ENCODE data around the gene BMF. TPM values are rescaled to one million over a fixed set of nuclear protein-coding genes. Genes with fewer than 3 reads are reported as not detected.

The BMF gene
- total RNA-seq, 1 donor from 2014 or later, result 3.2 TPM

DNA sequence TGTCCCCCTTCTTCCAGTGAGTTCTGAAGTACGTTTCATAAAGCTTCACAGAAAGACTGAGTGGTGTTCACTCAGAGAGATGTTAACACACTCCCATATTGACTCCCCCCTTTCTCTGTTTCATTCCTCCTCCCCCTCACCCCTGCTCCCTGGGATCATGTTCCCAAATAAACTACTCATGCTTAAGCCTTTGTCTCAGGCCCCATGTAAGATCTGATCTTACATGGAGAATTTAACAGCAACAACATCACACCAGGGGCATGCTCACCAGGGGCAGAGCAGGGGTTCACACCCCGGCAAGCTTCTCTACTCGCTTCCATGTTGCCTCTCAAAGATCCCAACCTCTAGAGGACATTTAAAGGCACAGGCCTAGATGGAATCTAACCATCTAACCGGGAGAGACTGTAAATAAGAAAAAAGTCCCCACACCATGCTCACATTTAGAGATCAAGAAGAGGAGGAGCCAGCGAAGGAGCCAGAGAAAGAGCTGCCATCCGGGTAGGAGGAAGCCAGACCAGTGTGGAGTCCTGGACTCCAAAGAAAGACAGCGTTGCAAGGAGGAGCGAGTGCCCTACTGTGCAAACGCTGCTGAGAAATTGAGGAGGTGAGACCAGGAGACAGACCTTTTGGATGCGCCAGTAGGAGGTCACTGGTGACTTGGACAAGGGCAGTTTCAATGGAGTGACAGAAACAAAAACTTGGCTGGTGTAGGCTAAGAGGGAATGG, 48.3 kb downstream of the BMF start:
- ATAC-seq (no peak), DNase-seq (ENCODE audit: missing footprints) (no peak)
- intact Hi-C loops (cut with DNase I), result no loop called here

DNA sequence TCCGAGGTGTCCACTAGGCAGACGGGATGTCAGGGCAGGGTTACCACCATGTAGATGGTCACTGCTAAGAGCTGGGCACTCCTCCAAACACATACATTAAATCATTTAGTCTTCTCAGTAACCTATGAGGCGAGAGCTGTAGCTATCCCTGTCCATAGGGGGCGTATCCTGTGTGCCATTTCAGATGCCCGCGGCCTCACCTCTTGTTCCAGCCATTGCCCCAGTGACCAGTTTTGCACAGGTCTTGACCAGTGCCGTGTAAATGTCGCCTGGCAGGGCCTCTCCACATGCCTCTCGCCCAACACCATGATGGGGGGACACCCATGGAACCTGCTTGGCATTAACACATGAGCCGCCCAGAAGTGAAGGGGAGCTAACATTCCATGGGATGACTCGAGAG, 48.9 kb downstream of the BMF start:
- intact Hi-C loops (cut with DNase I), result loop anchor here (5.0 kb wide), 1 partner anchor 42 kb away; no protein-coding TSS in a partner anchor

DNA sequence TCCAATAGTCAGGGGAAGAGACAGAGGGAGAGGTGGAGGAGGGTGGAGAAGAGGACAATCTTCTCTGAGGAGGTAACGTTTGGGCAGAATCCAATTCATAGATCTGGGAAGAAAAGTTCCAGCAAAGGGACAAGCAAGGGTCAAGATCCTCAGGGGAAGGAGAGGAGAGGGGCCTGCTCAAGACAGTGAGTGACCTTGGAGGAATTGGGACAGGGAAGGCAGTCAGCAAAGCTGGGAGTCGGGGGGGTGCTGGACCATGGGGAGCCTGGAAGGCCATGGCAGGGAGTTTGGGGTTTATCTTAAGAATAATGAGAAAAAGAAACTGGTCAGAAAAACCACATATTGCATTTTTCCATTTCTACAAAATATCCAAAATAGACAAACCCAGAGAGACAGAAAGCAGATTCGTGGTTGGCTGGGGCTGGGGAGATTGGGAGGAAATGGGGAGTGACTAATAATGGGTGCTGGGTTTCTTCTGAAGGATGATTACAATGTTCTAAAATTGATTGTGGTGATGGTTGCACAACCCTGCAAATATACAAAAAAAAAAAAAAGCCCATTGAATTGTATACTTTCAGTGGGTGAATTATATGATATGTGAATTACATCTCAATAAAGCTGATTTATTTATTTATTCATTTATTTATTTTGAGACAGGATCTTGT, 50.1 kb downstream of the BMF start:
- intact Hi-C loops (cut with DNase I), result loop anchor here (5.0 kb wide), 1 partner anchor 44 kb away; no protein-coding TSS in a partner anchor
- ATAC-seq (no peak), DNase-seq (ENCODE audit: missing footprints) (no peak)

More for the DNA sequence above, 48.9 kb downstream of the BMF start:
- ATAC-seq (no peak), DNase-seq (ENCODE audit: missing footprints) (no peak)

DNA sequence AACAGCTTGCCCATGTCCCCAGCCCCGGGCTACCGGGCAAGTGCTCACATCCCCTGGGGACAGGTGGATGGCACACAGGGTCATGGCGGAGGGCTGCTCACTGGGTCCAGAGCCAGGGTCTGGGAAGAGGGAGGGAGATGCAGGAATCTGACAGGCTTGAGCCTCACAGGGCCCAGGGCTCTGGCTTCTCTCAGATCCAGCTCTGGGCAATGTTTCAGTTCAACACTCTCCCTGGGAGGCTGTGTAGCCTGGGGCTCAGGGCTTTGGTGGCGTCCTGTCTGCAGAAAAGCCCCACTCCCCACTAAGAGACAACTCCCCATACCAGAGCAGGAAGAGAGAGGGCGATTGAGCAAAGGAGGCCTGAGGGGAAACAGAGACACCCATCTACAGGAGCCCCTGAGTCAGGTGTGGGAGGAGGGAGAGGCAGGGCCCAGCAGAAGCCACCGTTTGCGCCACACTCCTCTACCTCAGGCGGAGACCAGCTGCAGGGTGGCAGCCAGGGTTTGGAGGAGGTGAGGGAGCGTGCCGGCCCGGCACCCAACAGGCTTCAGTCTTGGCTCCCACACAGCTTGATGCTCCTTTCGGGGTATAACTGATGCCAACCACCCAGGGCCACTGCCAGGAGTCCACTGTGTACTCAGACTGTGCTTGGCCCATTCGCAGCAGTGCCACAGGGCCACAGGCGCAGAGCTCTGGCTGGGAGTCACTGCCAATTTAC, 52.9 kb downstream of the BMF start:
- DNase-seq (ENCODE audit: missing footprints) (no peak), ATAC-seq (peak; percentile 91)
- intact Hi-C loops (cut with DNase I), result loop anchor here (5.0 kb wide), 1 partner anchor 47 kb away; no protein-coding TSS in a partner anchor

DNA sequence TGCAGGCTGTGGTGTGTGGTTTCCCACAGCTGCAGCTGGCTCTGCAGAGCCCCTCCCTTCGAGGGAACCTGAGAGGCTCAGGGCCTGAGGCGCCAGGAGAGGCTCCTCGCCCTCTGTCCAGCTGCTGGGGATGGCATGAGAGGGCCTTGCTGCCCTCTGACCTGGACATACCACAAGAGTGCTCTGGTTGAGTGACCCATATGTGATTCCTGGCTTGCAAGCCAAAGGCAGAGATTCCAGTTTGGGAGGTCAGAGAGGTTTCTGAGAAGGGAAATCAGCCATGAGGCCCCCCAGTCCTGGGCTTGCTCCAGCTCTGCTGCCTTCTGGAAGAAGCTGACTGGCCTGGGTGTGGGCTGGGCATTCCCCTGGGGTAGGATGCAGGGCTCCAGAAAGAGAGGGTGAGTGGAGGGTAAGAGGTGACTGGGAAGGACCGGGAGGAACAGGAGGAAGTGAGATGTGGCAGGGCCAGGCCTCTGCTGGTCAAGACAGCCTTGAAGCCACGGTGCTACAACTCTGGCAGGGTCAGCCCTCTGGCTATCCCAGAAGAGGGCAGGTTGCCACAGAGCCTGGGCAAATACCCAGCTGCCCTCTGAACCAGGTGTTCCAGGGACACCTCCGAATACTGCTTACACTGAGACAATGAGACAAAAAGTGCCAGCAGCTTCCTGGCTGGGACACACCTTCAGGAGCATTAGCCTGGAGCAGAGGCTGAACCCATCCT, 53.7 kb downstream of the BMF start:
- DNase-seq (ENCODE audit: missing footprints), result no peak
- peak; percentile 8 for ATAC-seq
- intact Hi-C loops (cut with DNase I), result loop anchor here (5.0 kb wide), 1 partner anchor 47 kb away; no protein-coding TSS in a partner anchor

DNA sequence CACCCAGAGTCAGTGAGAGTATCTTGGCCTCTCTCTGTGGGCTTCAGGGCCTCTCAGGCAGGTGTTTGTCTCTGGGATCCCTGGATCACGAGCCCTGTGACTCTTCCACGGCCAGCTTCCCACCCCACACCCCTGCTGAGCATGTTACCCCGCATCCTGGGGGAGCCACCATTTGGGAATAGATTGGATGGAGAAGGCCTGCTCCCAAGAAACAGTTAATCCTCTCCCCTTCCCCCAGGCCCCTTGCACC, 54.1 kb downstream of the BMF start:
- ATAC-seq (no peak), DNase-seq (ENCODE audit: missing footprints) (no peak)
- intact Hi-C loops (cut with DNase I), result no loop called here

DNA sequence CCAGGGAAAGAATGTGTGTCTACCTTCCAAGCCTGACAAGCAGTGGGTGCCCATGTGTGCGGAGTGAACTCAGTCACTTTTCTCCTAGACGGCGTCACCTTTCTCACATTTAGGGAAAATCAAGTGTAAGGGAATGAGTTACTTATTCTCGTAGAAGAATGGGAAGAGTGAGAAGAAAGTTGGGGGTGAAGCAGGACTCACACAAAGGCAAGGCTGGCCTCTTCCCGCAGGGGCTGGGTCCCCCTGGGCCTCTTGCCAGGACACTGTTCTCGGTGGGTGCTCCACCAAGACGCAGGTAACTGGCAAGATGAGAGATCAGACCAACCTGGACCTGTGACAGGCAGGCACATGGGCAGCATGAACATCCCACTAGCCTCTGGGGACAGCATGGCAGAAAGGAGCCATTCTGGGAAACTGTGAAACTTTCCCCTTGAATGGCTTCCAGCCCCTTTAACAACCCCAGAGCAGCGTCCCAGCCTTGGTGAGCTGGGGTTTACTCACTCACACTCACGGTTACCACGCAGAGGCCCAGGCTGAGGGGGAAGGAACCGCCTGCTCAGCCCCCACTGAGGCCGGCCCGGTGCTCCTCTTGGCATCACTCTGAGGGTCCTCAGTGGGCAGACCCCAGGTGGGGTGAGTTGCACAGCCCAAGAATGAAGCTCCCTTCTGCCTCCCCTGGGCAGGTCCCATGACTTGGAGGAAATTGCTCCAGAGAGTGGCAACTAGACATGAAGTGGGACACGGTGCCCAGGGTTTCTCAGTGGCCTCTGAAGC, 54.7 kb downstream of the BMF start:
- DNase-seq (ENCODE audit: missing footprints), result no peak
- intact Hi-C loops (cut with DNase I), result no loop called here
- ATAC-seq, result no peak

DNA sequence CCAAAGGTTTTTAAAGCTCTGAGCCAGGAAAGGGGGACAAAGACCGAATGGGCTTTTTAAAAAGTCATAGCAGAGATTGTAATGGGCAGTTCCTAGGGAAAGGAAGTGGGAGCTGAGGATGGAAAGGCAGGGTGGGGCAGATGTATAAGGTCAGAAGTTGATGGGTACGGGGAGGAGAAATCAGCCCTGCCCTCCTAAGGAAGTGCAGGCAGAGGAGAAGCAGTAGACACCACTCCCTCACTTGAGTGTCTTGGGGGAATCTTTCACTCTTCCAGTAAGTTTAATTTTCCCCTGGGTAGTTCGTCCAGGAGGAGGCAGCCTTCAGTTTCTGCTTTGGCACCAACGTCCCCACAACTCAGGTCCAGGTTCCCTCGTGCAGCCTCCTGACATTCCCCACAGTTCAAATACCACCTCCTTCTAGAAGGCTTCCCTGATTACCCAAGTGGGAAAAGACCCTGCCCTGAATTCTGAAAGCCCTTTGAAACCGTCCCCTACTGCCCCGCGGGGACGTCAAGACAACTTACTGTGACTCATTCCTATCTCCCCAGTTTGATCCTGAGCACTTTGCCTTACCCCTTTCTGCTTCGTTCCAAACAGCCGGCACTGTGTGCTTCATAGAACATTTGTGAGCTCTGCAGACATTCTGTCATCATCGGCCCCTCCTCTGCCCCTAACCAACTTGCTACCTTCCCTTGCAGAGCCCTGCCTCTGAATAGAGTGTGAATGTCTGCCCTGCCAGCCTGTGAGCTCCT, 55.4 kb downstream of the BMF start:
- intact Hi-C loops (cut with DNase I), result no loop called here
- DNase-seq (ENCODE audit: missing footprints), result no peak

DNA sequence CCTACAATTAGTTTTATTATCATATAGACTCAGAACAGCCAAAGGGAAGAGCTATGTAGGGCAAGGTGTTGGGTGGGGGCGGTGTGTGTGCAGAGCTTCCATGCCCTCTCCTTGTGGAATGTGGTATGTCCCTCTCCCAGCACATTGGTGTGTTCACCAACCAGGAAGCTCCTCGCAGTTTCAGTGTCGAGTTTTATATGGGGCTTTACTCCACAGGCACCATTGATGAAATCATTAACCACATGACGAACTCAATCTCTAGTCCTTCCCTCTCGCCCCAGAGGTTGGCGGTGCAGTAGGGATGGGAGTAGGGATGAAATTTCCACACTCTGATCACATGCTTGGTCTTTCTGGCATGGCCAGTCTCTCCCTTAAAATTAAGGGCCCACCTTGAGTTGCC, 56.1 kb downstream of the BMF start:
- ATAC-seq (no peak), DNase-seq (ENCODE audit: missing footprints) (no peak)
- intact Hi-C loops (cut with DNase I), result no loop called here

More for the DNA sequence above, 55.4 kb downstream of the BMF start:
- no peak for ATAC-seq

DNA sequence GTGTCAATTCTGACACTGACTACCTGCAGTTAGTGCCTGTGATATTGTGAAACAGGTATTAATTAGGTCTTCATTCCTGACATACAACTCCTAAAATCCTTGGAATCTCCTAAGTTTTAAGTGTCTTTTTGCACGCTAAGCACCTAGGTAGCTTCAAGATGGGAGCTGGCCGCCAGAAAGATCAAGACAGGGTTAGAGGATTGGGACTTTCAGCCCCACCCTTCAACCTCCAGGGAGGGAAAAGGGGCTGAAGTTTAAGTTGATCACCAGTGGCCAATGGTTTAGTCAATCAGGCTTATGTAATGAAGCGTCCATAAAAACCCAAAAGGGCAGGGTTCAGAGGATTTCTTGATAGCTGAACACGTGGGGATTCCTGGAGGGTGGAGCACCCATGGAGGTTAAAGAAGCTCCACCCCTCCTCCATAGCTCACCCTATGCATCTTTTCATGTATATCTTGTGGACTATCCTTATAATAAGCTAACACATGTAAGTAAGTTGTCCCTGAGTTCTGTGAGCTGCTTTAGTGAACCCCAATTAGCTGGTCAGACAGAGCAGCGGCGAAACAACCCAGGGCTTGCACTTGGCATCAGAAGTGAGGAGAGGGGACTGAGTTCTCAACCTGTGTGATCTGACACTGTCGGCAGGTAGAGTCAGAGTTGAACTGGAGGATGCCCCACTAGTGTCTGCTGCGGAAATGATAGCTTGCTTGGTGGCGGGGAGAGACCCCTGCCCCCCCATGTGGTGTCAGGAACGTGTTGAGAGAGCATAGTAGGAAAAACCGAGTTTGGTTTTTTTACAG, 56.9 kb downstream of the BMF start:
- no peak for ATAC-seq
- no peak for DNase-seq (ENCODE audit: missing footprints)
- intact Hi-C loops (cut with DNase I), result no loop called here

DNA sequence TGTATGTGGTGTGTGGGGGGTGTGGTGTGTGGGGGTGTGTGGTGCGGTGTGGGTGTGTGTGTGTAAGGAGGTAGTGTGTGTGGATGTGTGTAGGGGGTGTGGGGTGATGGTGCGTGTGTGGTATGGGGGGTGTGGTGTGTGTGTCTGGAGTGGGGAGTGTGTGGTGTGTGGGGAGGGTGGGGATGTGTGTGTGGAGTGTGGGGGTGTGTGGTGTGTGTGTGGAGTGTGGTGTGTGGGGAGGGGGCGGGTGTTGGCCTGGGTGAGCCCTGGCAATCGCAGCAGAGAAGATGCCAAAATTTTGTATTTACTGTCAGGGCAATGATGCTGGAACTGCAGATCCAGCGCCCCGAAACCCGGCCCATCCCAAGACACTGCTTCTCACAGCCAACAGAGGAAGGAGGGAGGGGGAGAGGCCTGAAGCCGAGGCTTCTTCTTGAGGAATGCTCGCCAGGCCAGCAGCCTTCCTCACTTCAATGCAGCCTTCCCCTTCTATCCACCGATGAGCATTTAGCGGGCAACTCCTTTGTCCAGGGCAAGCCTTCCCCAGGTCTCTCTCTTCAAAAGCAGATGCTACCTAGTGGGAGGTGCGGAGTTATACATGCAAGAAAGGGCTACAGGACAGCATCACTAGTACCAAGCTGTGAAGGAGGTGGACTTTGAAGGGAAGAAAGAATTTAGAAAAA, 57.8 kb downstream of the BMF start:
- intact Hi-C loops (cut with DNase I), result no loop called here
- DNase-seq (ENCODE audit: missing footprints), result no peak

DNA sequence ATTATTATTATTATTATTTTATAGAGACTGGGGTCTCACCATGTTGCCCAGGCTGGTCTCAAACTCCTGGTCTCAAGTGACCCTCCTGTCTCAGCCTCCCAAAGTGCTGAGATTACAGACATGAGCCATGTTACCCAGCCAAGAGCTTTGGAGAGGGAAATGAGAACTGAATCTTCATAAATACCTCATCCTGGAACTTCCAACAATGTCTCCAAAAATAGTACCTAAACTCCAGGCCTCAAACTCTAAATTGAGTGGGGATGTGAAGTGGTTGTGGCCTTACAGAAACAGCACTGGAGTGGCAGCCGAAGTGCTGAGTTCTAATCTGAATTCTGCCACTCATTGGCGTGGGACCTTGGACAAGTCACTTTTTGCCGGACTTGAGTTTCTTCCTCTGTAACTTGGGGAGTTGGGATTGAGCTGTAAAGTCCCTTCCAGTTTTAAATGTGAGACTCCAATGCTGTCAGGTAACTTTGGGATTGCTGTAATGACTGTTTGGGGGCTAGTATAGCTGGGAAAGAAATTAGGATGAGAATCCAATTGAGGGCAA, 59.7 kb downstream of the BMF start:
- DNase-seq (ENCODE audit: missing footprints), result no peak
- intact Hi-C loops (cut with DNase I), result loop anchor here (5.0 kb wide), 1 partner anchor 113 kb away; the partner anchor contains the start of gene BUB1B
- ATAC-seq, result no peak

More for the DNA sequence above, 57.8 kb downstream of the BMF start:
- no peak for ATAC-seq

DNA sequence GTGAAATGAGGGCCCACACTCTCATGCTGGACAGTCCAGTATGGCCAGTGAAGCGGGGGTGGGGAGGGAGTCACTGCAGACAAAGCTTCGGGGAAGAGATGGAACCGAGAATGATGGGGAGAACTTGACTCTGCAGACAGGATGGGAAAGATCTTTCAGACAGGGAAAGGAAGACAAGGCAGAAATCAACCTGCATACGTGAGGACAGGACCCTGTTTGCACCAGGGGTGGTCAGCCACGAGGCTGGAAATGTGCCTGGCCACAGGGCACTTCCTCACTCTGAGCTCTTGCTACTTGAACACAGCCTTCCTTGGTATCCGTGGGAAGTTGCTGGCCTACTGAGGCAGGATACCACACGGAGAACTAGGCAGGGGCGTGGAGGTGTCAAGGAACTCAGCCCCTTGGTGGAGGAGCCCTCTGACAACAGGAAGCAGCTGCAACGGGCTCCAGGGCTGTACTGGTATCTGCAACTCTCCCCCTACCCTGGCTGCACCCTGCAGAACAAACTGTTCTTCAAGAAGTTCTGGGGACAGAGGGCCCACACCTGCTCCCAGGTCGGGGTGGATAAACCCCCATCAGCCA, 60.4 kb downstream of the BMF start:
- intact Hi-C loops (cut with DNase I), result loop anchor here (5.0 kb wide), 1 partner anchor 114 kb away; the partner anchor contains the start of gene BUB1B
- ATAC-seq, result peak; percentile 3
- no peak for DNase-seq (ENCODE audit: missing footprints)

DNA sequence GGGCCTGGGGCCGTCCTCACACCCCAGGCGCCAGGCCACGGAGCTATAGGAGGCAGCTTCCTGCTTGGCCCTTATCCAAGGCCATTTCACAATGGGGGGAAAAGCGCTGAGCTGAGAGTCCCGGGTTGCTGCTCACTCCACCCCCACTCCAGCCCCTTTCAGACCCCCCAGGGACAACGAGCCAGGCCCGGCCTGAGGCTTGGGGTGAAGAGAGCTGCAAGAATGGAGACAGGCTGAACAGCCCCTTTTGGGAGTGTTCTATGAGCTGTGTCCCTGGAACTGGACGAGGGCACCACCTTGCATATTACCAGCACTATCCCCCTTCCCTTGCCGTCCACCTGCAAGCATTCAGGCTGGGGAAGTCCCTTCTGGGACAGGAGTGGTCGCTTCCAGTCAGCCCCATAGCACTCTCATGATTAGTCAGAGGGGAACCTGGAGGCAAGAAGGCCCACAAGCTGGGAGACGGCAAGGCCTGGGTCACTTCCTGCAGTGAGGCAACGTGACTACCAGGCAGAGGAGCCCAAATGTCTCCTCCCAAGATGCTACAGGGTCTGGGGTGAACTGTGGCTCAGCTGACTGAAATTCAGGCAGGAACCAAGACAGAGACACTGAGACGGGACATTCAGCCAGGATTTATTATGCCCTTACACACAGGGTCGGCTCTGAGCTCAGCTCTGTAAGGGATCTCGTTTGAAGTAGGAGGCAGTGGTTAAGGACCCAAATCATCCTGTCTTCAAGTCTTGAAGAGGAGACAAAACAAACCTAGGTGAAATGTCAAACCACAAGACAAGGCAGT, 61.1 kb downstream of the BMF start:
- intact Hi-C loops (cut with DNase I), result loop anchor here (5.0 kb wide), 1 partner anchor 115 kb away; the partner anchor contains the start of gene BUB1B
- ATAC-seq, result peak; percentile 25
- no peak for DNase-seq (ENCODE audit: missing footprints)
